ENCODE measurements around the gene WDR53. TPM values are rescaled to one million over a fixed set of nuclear protein-coding genes. Genes with fewer than 3 reads are reported as not detected.
"Not testable (repeated sequence)": the region's sequence is repeated elsewhere in the genome, so short reads cannot be mapped to it uniquely, and the experiment has no call there.

The WDR53 gene
- total and polyA plus RNA-seq, 4 donors: 2.7 to 4.5 (median 3.5) TPM

DNA sequence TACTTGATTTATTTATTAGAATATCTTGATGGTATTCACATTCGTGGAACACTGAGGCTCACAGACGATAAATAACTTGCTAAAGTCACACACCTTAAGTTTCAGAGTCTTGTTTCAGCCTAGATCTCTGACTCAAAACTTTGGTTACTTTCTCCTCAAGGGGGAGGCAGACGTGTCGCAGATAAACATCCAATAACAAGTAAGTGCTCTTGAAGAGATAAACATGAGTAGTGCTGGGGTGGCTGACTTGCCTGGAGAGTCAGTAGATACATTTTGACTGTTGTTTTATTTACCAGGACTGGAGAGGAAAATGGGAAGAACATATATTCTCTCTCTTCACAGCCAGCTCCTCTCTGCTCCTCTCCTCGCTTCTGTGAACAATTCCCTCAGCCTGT lies 31.4 kb upstream of the WDR53 start:
- H3K9ac ChIP-seq (ENCODE audit: low read depth in 1 of 2, low read length in 2 of 2): no peak overlapping the region
- WGBS: 68% methylated on average over 5 of the region's 5 CpGs
- no peaks in the 10 kb centered on the region for H3K4me1 ChIP-seq (ENCODE audit: control insufficient read depth in 4 of 4, insufficient read depth in 4 of 4, low read length in 3 of 4)
- no peak overlapping the region for H3K4me3 ChIP-seq (ENCODE audit: low read depth in 1 of 3, low read length in 3 of 3)
- H3K27ac ChIP-seq (ENCODE audit: low read depth in 1 of 2, low read length in 2 of 2): no peak overlapping the region
- no peaks in the 10 kb centered on the region for H3K36me3 ChIP-seq (ENCODE audit: control insufficient read depth in 4 of 4, insufficient read depth in 3 of 4, low read depth in 1 of 4, low read length in 3 of 4)
- TF ChIP-seq, protein P1, sequence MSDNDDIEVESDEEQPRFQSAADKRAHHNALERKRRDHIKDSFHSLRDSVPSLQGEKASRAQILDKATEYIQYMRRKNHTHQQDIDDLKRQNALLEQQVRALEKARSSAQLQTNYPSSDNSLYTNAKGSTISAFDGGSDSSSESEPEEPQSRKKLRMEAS (IDR thresholded peaks at IDR 0.05): no peak
- TF ChIP-seq, protein P2, sequence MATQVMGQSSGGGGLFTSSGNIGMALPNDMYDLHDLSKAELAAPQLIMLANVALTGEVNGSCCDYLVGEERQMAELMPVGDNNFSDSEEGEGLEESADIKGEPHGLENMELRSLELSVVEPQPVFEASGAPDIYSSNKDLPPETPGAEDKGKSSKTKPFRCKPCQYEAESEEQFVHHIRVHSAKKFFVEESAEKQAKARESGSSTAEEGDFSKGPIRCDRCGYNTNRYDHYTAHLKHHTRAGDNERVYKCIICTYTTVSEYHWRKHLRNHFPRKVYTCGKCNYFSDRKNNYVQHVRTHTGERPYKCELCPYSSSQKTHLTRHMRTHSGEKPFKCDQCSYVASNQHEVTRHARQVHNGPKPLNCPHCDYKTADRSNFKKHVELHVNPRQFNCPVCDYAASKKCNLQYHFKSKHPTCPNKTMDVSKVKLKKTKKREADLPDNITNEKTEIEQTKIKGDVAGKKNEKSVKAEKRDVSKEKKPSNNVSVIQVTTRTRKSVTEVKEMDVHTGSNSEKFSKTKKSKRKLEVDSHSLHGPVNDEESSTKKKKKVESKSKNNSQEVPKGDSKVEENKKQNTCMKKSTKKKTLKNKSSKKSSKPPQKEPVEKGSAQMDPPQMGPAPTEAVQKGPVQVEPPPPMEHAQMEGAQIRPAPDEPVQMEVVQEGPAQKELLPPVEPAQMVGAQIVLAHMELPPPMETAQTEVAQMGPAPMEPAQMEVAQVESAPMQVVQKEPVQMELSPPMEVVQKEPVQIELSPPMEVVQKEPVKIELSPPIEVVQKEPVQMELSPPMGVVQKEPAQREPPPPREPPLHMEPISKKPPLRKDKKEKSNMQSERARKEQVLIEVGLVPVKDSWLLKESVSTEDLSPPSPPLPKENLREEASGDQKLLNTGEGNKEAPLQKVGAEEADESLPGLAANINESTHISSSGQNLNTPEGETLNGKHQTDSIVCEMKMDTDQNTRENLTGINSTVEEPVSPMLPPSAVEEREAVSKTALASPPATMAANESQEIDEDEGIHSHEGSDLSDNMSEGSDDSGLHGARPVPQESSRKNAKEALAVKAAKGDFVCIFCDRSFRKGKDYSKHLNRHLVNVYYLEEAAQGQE (IDR thresholded peaks at IDR 0.05): no peak
- no peak for TF ChIP-seq NR2F2 (IDR thresholded peaks at IDR 0.05)
- no peak for TF ChIP-seq FOXA1 (IDR thresholded peaks at IDR 0.05)
- TF ChIP-seq HNF4G (IDR thresholded peaks at IDR 0.05): no peak
- TF ChIP-seq FOXA2 (IDR thresholded peaks at IDR 0.05): no peak
- TF ChIP-seq YY1 (IDR thresholded peaks at IDR 0.05): no peak
- no peak for TF ChIP-seq RAD21 (IDR thresholded peaks at IDR 0.05)
- DNase-seq (ENCODE audit: low spot score): no peak
- no peaks in the 10 kb centered on the region for H3K9me3 ChIP-seq (ENCODE audit: control insufficient read depth in 4 of 4, low read length in 3 of 4)
- H3K27me3 ChIP-seq (ENCODE audit: control insufficient read depth in 4 of 4, insufficient read depth in 4 of 4, low read length in 3 of 4): no peaks in the 10 kb centered on the region

DNA sequence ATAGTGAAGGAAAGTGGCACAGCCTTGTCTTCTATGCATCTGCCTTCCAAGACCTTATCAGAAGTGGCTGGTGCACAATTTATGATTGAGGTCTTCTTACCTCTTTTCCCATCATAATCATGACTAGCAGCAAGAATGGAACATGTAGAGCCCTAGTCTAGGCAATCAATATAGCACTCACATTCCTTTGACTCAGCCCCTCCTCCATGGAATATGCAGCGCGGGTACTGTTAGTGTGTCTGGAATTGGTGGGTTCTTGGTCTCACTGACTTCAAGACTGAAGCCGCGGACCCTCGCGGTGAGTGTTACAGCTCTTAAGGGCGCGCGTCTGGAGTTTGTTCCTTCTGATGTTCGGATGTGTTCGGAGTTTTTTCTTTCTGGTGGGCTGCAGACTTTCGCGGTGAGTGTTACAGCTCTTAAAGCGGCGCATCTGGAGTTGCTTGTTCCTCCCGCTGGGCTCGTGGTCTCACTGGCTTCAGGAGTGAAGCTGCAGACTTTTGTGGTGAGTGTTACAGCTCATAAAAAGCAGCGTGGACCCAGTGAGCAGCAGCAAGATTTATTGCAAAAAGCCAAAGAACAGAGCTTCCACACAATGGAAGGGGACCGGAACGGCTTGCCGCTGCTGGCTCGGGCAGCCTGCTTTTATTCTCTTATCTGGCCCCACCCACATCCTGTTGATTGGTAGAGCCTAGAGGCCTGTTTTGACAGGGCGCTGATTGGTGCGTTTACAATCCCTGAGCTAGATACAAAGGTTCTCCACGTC lies 29.8 kb upstream of the WDR53 start:
- H3K4me3 ChIP-seq (ENCODE audit: low read depth in 1 of 3, low read length in 3 of 3); H3K36me3 ChIP-seq (ENCODE audit: control insufficient read depth in 4 of 4, insufficient read depth in 3 of 4, low read depth in 1 of 4, low read length in 3 of 4); H3K4me1 ChIP-seq (ENCODE audit: control insufficient read depth in 4 of 4, insufficient read depth in 4 of 4, low read length in 3 of 4); H3K27me3 ChIP-seq (ENCODE audit: control insufficient read depth in 4 of 4, insufficient read depth in 4 of 4, low read length in 3 of 4); DNase-seq (ENCODE audit: low spot score); H3K9ac ChIP-seq (ENCODE audit: low read depth in 1 of 2, low read length in 2 of 2); H3K27ac ChIP-seq (ENCODE audit: low read depth in 1 of 2, low read length in 2 of 2); H3K9me3 ChIP-seq (ENCODE audit: control insufficient read depth in 4 of 4, low read length in 3 of 4): not testable (repeated sequence)
- WGBS: 71% methylated on average over 25 of the region's 25 CpGs

DNA sequence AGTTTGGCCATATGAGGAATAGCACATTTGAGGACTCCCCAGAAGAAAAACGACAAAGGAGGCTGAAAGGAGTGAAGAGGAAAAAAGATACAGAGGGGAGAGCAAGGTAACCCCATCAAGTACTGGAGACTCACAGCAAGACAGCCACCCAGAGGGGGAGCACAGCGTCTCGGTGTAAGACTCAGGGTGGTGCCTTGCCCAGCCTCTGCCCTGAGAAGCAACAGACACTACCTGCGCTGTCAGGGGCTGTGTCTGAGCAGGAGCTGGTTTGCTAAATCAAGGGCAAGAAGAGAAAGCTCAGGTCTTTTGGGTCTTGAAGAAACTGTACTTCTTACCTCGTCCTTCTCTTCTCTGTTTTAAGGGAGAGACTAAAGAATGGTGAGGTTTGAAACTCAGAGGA lies 28.0 kb upstream of the WDR53 start:
- Histone ChIP-seq H3K4me3 (ENCODE audit: low read depth in 1 of 3, low read length in 3 of 3) (no peak overlapping the region), H3K9me3 (ENCODE audit: control insufficient read depth in 4 of 4, low read length in 3 of 4) (no peaks in the 10 kb centered on the region), H3K27me3 (ENCODE audit: control insufficient read depth in 4 of 4, insufficient read depth in 4 of 4, low read length in 3 of 4) (no peaks in the 10 kb centered on the region), H3K9ac (ENCODE audit: low read depth in 1 of 2, low read length in 2 of 2) (no peak overlapping the region), H3K27ac (ENCODE audit: low read depth in 1 of 2, low read length in 2 of 2) (no peak overlapping the region), H3K36me3 (ENCODE audit: control insufficient read depth in 4 of 4, insufficient read depth in 3 of 4, low read depth in 1 of 4, low read length in 3 of 4) (no peaks in the 10 kb centered on the region), H3K4me1 (ENCODE audit: control insufficient read depth in 4 of 4, insufficient read depth in 4 of 4, low read length in 3 of 4) (no peaks in the 10 kb centered on the region)
- no peak for DNase-seq (ENCODE audit: low spot score)
- 45% methylated on average over 5 of the region's 5 CpGs for WGBS
- no peak for TF ChIP-seq GABPA (IDR thresholded peaks at IDR 0.05 in 1 of 2, conservative IDR thresholded peaks at IDR 0.05 in 1 of 2)
- TF ChIP-seq, protein P3, sequence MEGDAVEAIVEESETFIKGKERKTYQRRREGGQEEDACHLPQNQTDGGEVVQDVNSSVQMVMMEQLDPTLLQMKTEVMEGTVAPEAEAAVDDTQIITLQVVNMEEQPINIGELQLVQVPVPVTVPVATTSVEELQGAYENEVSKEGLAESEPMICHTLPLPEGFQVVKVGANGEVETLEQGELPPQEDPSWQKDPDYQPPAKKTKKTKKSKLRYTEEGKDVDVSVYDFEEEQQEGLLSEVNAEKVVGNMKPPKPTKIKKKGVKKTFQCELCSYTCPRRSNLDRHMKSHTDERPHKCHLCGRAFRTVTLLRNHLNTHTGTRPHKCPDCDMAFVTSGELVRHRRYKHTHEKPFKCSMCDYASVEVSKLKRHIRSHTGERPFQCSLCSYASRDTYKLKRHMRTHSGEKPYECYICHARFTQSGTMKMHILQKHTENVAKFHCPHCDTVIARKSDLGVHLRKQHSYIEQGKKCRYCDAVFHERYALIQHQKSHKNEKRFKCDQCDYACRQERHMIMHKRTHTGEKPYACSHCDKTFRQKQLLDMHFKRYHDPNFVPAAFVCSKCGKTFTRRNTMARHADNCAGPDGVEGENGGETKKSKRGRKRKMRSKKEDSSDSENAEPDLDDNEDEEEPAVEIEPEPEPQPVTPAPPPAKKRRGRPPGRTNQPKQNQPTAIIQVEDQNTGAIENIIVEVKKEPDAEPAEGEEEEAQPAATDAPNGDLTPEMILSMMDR (IDR thresholded peaks at IDR 0.05; ENCODE audit: low read depth, low read length, missing input control): no peak
- TF ChIP-seq NR2F2 (IDR thresholded peaks at IDR 0.05): no peak
- no peak for TF ChIP-seq HNF4G (IDR thresholded peaks at IDR 0.05)
- TF ChIP-seq SP1 (IDR thresholded peaks at IDR 0.05): no peak
- no peak for TF ChIP-seq FOXA1 (IDR thresholded peaks at IDR 0.05)
- no peak for TF ChIP-seq YY1 (IDR thresholded peaks at IDR 0.05)
- TF ChIP-seq JUND (IDR thresholded peaks at IDR 0.05): no peak
- no peak for TF ChIP-seq HNF4A (conservative IDR thresholded peaks at IDR 0.05)
- no peak for TF ChIP-seq FOXA2 (IDR thresholded peaks at IDR 0.05)
- TF ChIP-seq, protein P4, sequence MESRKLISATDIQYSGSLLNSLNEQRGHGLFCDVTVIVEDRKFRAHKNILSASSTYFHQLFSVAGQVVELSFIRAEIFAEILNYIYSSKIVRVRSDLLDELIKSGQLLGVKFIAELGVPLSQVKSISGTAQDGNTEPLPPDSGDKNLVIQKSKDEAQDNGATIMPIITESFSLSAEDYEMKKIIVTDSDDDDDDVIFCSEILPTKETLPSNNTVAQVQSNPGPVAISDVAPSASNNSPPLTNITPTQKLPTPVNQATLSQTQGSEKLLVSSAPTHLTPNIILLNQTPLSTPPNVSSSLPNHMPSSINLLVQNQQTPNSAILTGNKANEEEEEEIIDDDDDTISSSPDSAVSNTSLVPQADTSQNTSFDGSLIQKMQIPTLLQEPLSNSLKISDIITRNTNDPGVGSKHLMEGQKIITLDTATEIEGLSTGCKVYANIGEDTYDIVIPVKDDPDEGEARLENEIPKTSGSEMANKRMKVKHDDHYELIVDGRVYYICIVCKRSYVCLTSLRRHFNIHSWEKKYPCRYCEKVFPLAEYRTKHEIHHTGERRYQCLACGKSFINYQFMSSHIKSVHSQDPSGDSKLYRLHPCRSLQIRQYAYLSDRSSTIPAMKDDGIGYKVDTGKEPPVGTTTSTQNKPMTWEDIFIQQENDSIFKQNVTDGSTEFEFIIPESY (IDR thresholded peaks at IDR 0.05): no peak

Data from liver (tissue), 9 donors.